ENCODE measurements around the gene CDC37L1.
A peak's percentile ranks its signal among the peaks of the same experiment; 100 is the strongest.
"Not testable (repeated sequence)": the region's sequence is repeated elsewhere in the genome, so short reads cannot be mapped to it uniquely, and the experiment has no call there.

Gene CDC37L1

DNA sequence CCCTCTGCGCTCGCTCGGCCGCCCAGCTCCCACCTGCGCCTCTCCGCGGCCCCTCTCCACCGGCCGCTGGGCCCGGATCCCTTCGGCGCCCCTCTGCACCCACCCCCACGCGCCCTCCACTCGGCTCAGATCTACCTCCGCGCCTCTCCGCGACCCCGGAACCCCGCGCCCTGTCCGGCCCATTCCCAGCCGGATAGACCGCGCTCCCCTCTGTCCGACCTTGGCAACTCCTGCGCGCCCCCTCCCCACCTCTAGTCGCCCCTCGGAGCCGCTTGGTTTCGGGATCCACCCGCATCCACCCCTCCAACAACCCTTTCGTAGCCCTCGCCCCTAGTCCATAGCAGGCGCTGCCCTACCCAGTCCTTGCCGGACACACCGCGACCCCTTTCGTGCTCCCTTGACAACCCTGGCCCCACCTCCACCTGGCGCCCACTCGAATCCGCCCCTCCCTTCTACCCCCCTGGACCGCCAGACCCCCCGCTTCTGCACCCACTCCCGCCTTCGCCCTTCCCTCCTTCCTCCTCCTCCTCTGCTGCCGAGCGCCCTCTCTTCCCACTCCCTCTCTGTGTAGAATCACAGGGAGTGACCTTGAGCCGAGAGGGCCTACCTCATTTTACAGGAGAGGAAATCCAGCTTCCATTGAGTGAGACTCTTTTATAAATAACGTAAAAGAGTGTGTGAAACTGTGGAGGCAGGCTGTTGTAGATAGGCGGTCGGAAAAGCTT is 62.2 kb downstream of the CDC37L1 start:
- intact Hi-C loops (cut with DNase I): loop anchor here (2.0 to 5.0 kb wide), 2 partner anchors 79 to 241 kb away; partner anchors contain the start of gene PLPP6
- DNase-seq: peak in 38 of 42 donors; percentile 29 to 76 (median 56)

DNA sequence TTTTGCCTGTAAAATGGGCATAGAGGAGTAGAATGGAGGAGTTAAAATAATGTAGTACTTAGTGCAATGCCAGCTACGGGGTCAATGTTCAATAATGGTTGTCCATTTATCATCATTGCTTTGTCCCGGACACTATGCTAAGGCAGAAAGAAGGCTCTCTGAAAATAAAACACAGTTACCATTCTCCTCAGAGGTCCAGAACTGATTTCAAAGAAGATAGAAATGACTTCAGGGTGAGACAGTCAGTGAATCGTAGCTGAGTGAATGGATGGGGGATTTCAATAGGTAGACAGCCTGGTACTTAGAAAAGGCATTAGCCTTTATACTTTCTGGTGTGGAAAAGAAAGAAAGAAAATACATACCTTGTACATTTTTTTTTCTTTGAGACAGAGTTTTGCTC is 62.9 kb downstream of the CDC37L1 start:
- DNase-seq: no peak

DNA sequence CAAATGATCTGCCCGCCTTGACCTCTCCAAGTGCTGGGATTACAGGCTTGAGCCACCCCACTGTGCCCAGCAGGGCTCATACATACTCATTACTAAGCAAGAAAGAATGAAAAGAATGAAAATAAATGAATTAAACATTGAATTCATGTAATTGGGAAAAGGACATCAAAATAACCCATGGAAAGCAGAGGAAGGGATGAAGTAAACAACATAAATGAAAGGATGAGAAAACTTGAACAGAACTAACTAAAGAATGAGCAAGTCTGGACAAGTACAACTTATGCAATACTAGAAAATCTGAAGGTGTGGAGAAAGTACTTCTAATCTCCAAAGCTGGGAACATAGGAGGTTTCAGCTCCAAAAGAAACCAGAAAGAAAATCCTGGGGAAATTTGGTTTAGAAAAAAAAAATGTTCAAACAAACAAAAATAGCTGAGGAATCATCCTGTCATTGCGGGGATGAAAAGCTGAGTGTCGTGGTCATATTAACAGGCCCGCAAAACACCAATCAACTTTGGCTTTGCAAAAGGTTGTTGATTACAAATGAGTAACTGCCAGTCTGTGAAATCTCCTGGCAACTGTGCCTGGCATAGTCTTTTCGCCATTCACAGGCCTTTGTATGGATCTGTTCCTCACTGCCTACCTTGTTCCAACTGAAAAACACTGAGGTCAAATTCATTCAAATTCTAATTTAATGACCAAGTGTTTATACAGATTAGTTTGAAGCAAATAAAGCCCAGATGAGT is 63.9 kb downstream of the CDC37L1 start:
- peak in 1 of 42 donors; percentile 14 for DNase-seq
- intact Hi-C loops (cut with DNase I): loop anchor here (5.0 kb wide), 1 partner anchor 239 kb away; no protein-coding TSS in a partner anchor

More for the DNA sequence above, 62.9 kb downstream of the CDC37L1 start:
- intact Hi-C loops (cut with DNase I): loop anchor here (5.0 kb wide), 1 partner anchor 240 kb away; no protein-coding TSS in a partner anchor

DNA sequence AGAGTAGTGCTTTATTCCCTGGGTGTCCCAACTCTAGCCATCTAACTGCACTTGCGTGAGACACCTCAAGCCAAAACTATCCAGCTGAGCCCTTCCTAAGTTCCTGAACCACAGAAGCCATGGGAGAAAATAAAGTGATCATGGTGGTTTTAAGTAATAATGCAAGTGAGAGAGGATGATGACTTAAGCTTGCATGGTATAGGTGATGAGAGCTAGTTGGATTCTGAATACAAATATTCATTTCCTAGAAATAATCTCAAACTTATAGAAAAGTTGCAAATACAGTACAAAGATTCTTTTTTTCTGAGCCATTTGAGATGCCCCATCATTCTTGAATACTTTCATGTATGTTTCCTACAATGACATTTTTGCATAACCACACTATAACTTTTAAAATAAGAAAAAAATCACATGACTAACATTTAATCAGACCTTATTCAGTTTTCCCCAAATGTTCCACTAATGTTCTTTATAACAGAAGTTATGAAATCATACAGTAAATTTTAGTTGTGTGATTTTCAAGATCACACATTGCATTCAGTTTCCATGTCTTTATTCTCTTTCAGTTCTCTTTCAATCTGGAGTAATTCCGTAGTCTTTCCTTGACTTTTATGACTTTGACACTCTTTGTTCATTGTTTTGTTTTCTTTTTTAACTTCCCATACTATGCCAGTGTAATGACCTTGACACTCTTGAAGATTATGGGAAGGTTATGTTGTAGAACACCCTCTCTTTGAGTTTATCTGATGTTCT is 67.1 kb downstream of the CDC37L1 start:
- intact Hi-C loops (cut with DNase I): no loop called here
- DNase-seq: no peak

DNA sequence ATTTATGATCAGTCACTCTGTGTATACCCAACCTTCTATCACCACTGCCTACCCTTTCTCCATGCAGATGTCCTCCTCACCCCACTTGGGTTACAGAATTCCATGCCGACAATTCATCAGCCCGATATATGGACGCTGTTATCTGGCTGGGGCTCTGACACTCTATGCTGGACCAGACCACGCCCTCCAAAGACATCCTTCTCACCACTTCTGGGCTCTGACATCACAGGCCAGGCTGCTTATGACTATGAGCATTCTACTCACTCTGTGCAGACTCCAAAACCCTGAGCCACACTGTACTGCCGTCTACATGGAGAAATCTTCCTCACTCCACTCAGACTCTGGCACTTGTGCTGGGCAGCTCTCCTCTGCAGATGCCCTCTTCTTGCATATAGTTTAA is 69.2 kb downstream of the CDC37L1 start:
- intact Hi-C loops (cut with DNase I): no loop called here
- no peak for DNase-seq

DNA sequence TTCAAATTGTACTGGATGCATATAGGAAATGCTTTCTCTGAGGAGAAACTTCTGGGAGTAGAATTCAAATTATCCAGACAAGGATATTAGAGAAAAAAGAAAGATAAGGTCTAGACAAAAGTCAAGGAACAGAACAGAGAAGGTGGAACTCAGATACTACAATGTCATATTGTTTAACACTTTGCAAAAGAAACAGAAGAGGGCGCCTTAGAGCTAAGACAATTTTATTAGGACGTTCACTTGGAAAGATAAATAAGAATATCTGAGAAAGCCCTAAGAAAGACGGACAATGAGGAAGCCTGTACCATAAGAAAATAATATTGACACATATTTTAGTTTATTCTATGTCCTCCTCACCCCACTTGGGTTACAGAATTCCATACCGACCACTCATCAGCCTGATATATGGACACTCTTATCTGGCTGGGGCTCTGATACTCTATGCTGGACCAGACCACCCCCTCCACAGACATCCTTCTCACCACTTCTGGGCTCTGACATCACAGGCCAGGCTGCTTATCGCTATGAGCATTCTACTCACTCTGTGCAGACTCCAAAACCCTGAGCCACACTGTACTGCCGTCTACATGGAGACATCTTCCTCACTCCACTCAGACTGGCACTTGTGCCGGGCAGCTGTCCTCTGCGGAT is 70.8 kb downstream of the CDC37L1 start:
- intact Hi-C loops (cut with DNase I): no loop called here
- peak in 1 of 42 donors; percentile 20 for DNase-seq

DNA sequence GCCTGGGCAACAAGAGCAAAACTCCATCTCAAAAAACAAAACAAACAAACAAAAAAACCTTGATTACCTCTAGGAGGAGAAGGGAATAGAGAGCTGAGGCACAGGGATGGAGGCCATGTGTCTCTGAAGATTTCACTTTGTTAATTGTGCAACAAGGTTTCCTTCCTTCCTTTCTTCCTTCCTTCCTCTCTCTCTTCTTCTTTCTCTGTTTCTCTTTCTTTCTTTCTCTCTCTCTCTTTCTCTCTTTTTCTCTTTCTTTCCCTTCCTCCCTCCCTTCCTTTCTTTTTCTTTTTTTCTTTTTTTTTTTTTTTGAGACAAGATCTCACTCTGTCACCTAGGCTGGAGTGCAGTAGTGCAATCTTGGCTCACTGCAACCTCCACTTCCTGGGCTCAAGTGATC is 75.2 kb downstream of the CDC37L1 start:
- DNase-seq; intact Hi-C loops (cut with DNase I): not testable (repeated sequence)

DNA sequence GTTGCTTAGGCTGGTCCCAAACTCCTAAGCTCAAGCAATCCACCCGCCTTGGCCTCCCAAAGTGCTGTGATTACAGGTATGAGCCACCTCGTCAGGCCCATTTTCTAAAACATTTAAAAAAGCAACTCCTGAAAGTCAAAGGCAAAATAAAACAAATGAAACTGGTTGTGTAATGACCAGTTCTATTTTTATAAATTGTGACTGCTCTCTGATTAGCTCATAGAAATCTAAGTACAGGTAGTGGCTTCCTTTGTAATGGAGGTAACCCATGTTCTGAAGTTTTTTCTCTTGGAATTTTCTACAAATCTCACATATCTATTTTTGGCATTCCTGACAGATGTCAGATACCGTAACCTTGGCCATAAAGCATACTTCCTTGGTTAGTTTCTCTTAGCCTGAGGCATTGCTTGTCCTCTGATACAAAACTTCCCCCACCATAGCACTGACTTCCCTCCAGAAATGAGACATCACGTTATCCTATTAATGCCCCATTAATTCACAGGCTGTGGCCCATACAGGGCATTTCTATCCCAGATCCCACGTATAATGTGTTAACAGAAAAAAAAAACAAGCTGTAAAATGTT is 75.7 kb downstream of the CDC37L1 start:
- DNase-seq: no peak
- intact Hi-C loops (cut with DNase I): no loop called here

DNA sequence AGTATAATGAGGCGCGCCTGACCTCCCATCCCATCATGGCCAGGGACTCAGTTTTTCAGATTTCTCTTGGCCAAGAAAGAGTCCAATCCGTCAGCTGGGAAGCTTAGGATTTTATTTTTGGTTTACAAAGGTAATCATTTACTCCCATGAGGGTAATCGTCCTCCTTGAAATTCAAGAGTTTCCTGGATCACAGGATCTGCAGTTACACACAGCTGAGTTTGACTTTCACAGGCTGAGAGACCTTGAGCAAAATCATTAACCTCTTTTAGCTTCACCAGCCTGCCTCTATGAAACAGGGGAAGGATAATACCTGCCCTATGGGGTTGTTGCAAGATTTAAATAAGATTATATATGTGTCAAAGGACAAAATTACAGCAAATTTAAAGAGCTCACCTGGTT is 77.1 kb downstream of the CDC37L1 start:
- intact Hi-C loops (cut with DNase I): no loop called here
- peak in 1 of 42 donors; percentile 4 for DNase-seq
